GM12878 (cell line): ENCODE measurements around the gene DGAT2. TPM values are rescaled to one million over a fixed set of nuclear protein-coding genes. Genes with fewer than 3 reads are reported as not detected.

Experiments
- ATAC-seq: fragments of 200-7000 bp; cut with Tn5 transposase; 3 replicates; pipeline ENCODE4 v1.9.1; 2020; ENCODE audit warnings: mild to moderate bottlenecking, moderate library complexity
- BruUV-seq: library from RNA; stranded (reverse); fragments of 400-500 nt; replicated peaks from 2 replicates; lab custom pipeline; 2021; lab: Mats Ljungman, UMichigan
- CTCF ChIA-PET: fragments of 300-600 bp; sonication (Branson Sonifier 250); formaldehyde crosslinking; extraction: SDS; loops from one replicate; lab custom pipeline; 2021; ENCODE audit warnings: inconsistent platforms; lab: Yijun Ruan, JAX
- POLR2A ChIA-PET: fragments of 350-600 bp; formaldehyde crosslinking; extraction: SDS; loops from one replicate; lab custom pipeline; 2021; ENCODE audit warnings: inconsistent platforms; lab: Charles Lee
- RAD21 ChIA-PET: fragments of 300-600 bp; sonication (Branson Sonifier 250); formaldehyde crosslinking; loops from one replicate; lab custom pipeline; 2023; ENCODE audit warnings: antibody characterized with exemption; ENCODE audit not compliant: unreplicated experiment; lab: Charles Lee
- SMC1A ChIA-PET: fragments of 300-600 bp; sonication (Branson Sonifier 250); formaldehyde crosslinking; loops from one replicate; lab custom pipeline; 2023; ENCODE audit not compliant: unreplicated experiment, uncharacterized antibody; lab: Charles Lee
- DNase-seq: peaks from one replicate; pipeline ENCODE4 v3.0.0-alpha.2; 2011; ENCODE audit warnings: low read depth, low spot score
- FAIRE-seq: peaks from 3 replicates; lab custom pipeline; 2011; peaks lifted over from hg19 to GRCh38; lab: Jason Lieb, UNC
- H2AFZ ChIP-seq: 2 replicates; pipeline ENCODE4 v1.6.0; 2011; ENCODE audit warnings: low read depth, low read length, control low read depth; ENCODE audit not compliant: control insufficient read depth
- H3K27ac ChIP-seq: 2 replicates; pipeline ENCODE4 v1.5.1; 2011; ENCODE audit warnings: control low read depth; ENCODE audit not compliant: control insufficient read depth, insufficient read depth
- H3K27me3 ChIP-seq, 2 experiments: replicated peaks in 1 of 2; 2 replicates each; pipeline versions ENCODE4 v1.6.0 to v1.6.1; 2011; ENCODE audit warnings: low read length in 1 of 2; ENCODE audit not compliant: control insufficient read depth in 2 of 2, insufficient read depth in 2 of 2
- H3K36me3 ChIP-seq, 2 experiments: 2 replicates each; pipeline ENCODE4 v1.5.1; 2011; ENCODE audit warnings: low read length in 1 of 2; ENCODE audit not compliant: control insufficient read depth in 2 of 2, insufficient read depth in 2 of 2
- H3K4me1 ChIP-seq: 2 replicates; pipeline ENCODE4 v1.6.1; 2011; ENCODE audit warnings: mild to moderate bottlenecking, low read length, moderate library complexity, mixed read lengths; ENCODE audit not compliant: control insufficient read depth, insufficient read depth
- H3K4me2 ChIP-seq: 2 replicates; pipeline ENCODE4 v1.6.0; 2011; ENCODE audit warnings: control low read depth; ENCODE audit not compliant: control insufficient read depth, insufficient read depth
- H3K4me3 ChIP-seq: fragments of 200-600 bp; sonication (generic); 2 replicates; pipeline ENCODE4 v1.5.1; 2016
- H3K79me2 ChIP-seq: 2 replicates; pipeline ENCODE4 v1.6.0; 2011; ENCODE audit warnings: low read length; ENCODE audit not compliant: control insufficient read depth, insufficient read depth
- H3K9ac ChIP-seq: 2 replicates; pipeline ENCODE4 v1.8.0; 2011; ENCODE audit warnings: low read length, control low read depth, mixed read lengths; ENCODE audit not compliant: control insufficient read depth, insufficient read depth
- H3K9me3 ChIP-seq: replicated peaks from 3 replicates; pipeline ENCODE4 v1.5.1; 2011; ENCODE audit warnings: mild to moderate bottlenecking, low read length; ENCODE audit not compliant: control insufficient read depth, insufficient read depth
- H4K20me1 ChIP-seq: 2 replicates; pipeline ENCODE4 v1.6.0; 2011; ENCODE audit not compliant: control insufficient read depth, insufficient read depth
- EED ChIP-seq: sonication (generic); IDR thresholded peaks from 2 replicates; pipeline ENCODE4 v1.6.1; 2016; ENCODE audit warnings: antibody characterized with exemption, low read depth
- FOXK2 ChIP-seq: fragments of 450-650 bp; IDR thresholded peaks from 2 replicates; pipeline ENCODE4 v1.6.1; 2017; ENCODE audit warnings: mild to moderate bottlenecking, moderate library complexity
- HDGF ChIP-seq: fragments of 450-650 bp; IDR thresholded peaks from 2 replicates; pipeline ENCODE4 v1.6.1; 2016; ENCODE audit warnings: antibody characterized with exemption
- IKZF1 ChIP-seq: fragments of 450-650 bp; conservative IDR thresholded peaks from 2 replicates; pipeline ENCODE4 v1.6.1; 2017; ENCODE audit warnings: antibody characterized with exemption, mild to moderate bottlenecking
- IKZF2 ChIP-seq, 2 experiments: fragments of 450-650 bp; IDR thresholded peaks; 2 replicates each; pipeline ENCODE4 v1.6.1; 2017; ENCODE audit warnings: mild to moderate bottlenecking in 2 of 2, moderate library complexity in 2 of 2
- KAT2A ChIP-seq: conservative IDR thresholded peaks from 2 replicates; pipeline ENCODE4 v1.6.1; 2011; ENCODE audit warnings: low read depth, low read length; ENCODE audit not compliant: control insufficient read depth
- RAD51 ChIP-seq: fragments of 450-650 bp; IDR thresholded peaks from 2 replicates; pipeline ENCODE4 v1.6.1; 2016; ENCODE audit warnings: moderate library complexity, mild to moderate bottlenecking, inconsistent platforms
- SPI1 ChIP-seq: IDR thresholded peaks from 2 replicates; pipeline ENCODE4 v1.6.1; 2011; ENCODE audit warnings: low read depth, mild to moderate bottlenecking, low read length, moderate library complexity, borderline replicate concordance; ENCODE audit not compliant: insufficient read depth
- ZNF384 ChIP-seq: IDR thresholded peaks from 2 replicates; pipeline ENCODE4 v1.6.1; 2012; ENCODE audit warnings: low read depth, mild to moderate bottlenecking, low read length, improper control_type of control experiment, borderline replicate concordance
- WGBS: methylation state at CpG from one replicate; pipeline ENCODE4 v1.1.6; 2016; ENCODE audit warnings: low lambda C conversion rate; ENCODE audit not compliant: insufficient replicate concordance, insufficient coverage; ENCODE audit errors: missing lambda C conversion rate; 5-methylcytosine and 5-hydroxymethylcytosine counted together
- in situ Hi-C: fragments of 300-500 bp; cut with MboI; formaldehyde crosslinking; loops from 9 replicates; pipeline ENCODE4 v1.14.3; 2018; ENCODE audit warnings: mixed read lengths
- intact Hi-C: fragments of 100-400 bp; cut with micrococcal nuclease; formaldehyde crosslinking; loops from one replicate; pipeline ENCODE4 v1.14.2; 2022; ENCODE audit not compliant: unreplicated experiment
- polyA plus RNA-seq, 11 experiments: library from polyadenylated mRNA; depleted of rRNA in 4 of 11; unstranded in 6 of 11; stranded (reverse) in 5 of 11; fragments of >200 nt; fragmentation: Nextera tagmentation in 4 of 11; fragmentation: Illumina TruSeq in 1 of 11; extraction: Ambion mirVana in 4 of 11; extraction: Trizol in 1 of 11; gene quantifications; 1 replicate in 1 of 11; 2 replicates in 10 of 11; pipeline versions ENCODE4 v1.2.1 to v1.2.3, GENCODE V29; 2011 to 2016; ENCODE audit warnings: inconsistent platforms in 2 of 11, missing spikeins in 2 of 11, low read depth in 1 of 11
- total RNA-seq, 4 experiments: library from RNA; depleted of rRNA in 3 of 4; stranded (reverse); fragments of >200 nt in 3 of 4; fragmentation: Illumina TruSeq in 1 of 4; extraction: Trizol in 1 of 4; gene quantifications; 2 replicates each; pipeline versions ENCODE4 v1.2.1 to v1.2.3, GENCODE V29; 2013 to 2021
- TF ChIP-seq, protein P1 (sequence below): fragments of 450-650 bp; IDR thresholded peaks from 2 replicates; pipeline ENCODE4 v1.6.1; 2017; ENCODE audit warnings: low read depth, mild to moderate bottlenecking, moderate library complexity
- TF ChIP-seq, protein P2 (sequence below): fragments of 450-650 bp; IDR thresholded peaks from 2 replicates; pipeline ENCODE4 v1.6.1; 2017; ENCODE audit warnings: mild to moderate bottlenecking

Gene DGAT2
- total and polyA plus RNA-seq, 10 of the 15 experiments (the other 5 are each of a cell fraction or from before 2014, with no cell fraction given): 5.1 to 25.9 (median 17.6) TPM

DNA sequence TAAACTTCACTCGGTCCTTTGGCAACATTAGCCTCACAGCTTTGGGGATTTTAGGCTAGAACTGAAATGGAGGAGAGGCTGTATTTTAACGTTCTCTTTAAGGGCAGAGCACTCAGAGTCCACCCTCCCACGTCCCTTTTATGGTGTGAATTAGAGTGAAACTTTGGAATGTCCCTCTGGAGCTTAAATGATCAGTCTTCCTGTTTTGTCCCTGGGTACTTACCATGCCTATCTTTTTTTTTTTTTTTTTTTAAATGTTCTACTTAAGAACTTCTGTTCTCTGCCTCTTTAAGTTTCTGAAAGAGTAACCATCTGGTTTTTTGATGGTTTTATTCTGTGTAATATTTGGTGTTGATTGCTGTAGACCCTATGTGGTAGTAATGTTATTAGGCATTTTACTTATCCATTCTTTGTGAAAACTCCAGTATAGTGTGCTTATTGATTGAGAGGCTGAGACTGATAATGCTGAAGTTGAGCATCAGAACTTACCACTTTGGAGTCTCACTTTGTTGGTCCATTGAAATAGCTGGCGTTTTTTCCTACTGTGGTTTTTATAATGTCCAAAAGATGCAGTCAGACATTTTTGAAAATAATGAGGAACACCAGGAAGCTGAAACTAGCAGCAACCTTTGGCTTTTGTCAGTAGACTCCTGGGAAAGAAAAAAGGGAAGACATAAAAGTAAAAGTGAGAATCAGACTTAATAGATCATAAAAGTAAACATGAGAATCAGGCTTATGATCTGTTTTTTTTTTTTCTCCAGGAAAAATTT lies 58.1 kb downstream of the DGAT2 start:
- no peaks in the 10 kb centered on the region for H3K27me3 ChIP-seq
- 1% methylated on average over 4 of the region's 4 CpGs for WGBS
- peaks cover 0 to 29% of the 10 kb centered on the region in 2 experiments; a peak in 2 of 4 replicates for H3K36me3 ChIP-seq
- ATAC-seq: peak; percentile 11
- TF ChIP-seq IKZF1 (peak; percentile 66), SPI1 (peak; percentile 20; the same call in 1 of the 2 replicates), KAT2A (no peak), FOXK2 (no peak), HDGF (no peak), RAD51 (no peak), EED (peak; percentile 68), ZNF384 (peak; percentile 68), IKZF2 (IDR thresholded peaks at IDR 0.05) (peak; percentile 58; a peak in 2 of 4 replicates)
- TF ChIP-seq, protein P1, sequence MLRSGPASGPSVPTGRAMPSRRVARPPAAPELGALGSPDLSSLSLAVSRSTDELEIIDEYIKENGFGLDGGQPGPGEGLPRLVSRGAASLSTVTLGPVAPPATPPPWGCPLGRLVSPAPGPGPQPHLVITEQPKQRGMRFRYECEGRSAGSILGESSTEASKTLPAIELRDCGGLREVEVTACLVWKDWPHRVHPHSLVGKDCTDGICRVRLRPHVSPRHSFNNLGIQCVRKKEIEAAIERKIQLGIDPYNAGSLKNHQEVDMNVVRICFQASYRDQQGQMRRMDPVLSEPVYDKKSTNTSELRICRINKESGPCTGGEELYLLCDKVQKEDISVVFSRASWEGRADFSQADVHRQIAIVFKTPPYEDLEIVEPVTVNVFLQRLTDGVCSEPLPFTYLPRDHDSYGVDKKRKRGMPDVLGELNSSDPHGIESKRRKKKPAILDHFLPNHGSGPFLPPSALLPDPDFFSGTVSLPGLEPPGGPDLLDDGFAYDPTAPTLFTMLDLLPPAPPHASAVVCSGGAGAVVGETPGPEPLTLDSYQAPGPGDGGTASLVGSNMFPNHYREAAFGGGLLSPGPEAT: peak; percentile 75
- TF ChIP-seq, protein P2, sequence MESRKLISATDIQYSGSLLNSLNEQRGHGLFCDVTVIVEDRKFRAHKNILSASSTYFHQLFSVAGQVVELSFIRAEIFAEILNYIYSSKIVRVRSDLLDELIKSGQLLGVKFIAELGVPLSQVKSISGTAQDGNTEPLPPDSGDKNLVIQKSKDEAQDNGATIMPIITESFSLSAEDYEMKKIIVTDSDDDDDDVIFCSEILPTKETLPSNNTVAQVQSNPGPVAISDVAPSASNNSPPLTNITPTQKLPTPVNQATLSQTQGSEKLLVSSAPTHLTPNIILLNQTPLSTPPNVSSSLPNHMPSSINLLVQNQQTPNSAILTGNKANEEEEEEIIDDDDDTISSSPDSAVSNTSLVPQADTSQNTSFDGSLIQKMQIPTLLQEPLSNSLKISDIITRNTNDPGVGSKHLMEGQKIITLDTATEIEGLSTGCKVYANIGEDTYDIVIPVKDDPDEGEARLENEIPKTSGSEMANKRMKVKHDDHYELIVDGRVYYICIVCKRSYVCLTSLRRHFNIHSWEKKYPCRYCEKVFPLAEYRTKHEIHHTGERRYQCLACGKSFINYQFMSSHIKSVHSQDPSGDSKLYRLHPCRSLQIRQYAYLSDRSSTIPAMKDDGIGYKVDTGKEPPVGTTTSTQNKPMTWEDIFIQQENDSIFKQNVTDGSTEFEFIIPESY: no peak
- TF ChIP-seq, all 136 proteins: peak for 6
- H4K20me1 ChIP-seq: no peaks in the 10 kb centered on the region
- POLR2A ChIA-PET: interaction anchor here (0.6 to 8.2 kb wide), 8 partner anchors 9 to 264 kb away, joined by 3 to 173 read pairs (median 4); partner anchors contain the start of gene UVRAG
- RAD21 ChIA-PET: interaction anchor here (0.7 to 7.6 kb wide), 7 partner anchors 10 to 308 kb away, joined by 3 to 111 read pairs (median 4); partner anchors contain the start of gene UVRAG
- H2AFZ ChIP-seq: no peak overlapping the region
- in situ Hi-C loops: no loop called here
- H3K9me3 ChIP-seq: peaks cover 4% of the 10 kb centered on the region; the same call in 2 of the 3 replicates
- BruUV-seq: TSS peak; percentile 7
- FAIRE-seq (no peak), DNase-seq (no peak)
- peak overlapping the region; percentile 92 for H3K27ac ChIP-seq
- intact Hi-C loops: no loop called here
- SMC1A ChIA-PET: interaction anchor here (0.8 to 7.8 kb wide), 11 partner anchors 9 to 117 kb away, joined by 3 to 100 read pairs (median 4); partner anchors contain the start of gene UVRAG
- peak overlapping the region; percentile 59 for H3K9ac ChIP-seq
- peak overlapping the region; percentile 94 for H3K4me2 ChIP-seq
- peak overlapping the region; percentile 63; the same call in 1 of the 2 replicates for H3K4me3 ChIP-seq
- CTCF ChIA-PET: interaction anchor here (0.6 to 13.0 kb wide), 7 partner anchors 9 to 498 kb away, joined by 4 to 131 read pairs (median 4); no protein-coding TSS in a partner anchor
- peaks cover 35% of the 10 kb centered on the region for H3K4me1 ChIP-seq
- H3K79me2 ChIP-seq: peaks cover 87% of the 10 kb centered on the region
